Measurements from ENCODE around the gene ALX3.

DNA sequence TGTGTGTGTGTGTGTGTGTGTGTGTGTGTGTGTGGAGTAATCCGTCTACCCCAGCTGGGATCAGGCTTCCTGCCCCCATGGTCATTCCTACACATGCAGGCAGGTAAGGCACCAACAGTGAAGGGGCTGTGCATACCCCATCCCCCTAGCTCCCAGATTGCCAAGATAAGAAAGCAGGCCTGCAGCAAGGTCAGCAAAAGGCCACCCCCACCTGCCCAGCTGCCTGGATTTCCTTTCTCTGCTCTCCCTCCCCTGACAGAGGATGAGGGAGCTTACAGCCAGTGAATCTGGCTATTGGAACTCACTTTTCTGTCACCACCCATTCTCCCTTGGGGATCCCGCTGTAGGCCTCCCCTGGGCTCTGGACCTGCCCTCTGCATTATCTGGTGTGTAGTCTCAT, 7.9 kb downstream of the ALX3 start:
- TF ChIP-seq POLR2A (IDR thresholded peaks at IDR 0.05; ENCODE audit: low read depth, low read length) (no peak), RCOR1 (IDR thresholded peaks at IDR 0.05; ENCODE audit: insufficient replicate concordance, low read length) (no peak), CHD1 (IDR thresholded peaks at IDR 0.05; ENCODE audit: low read depth, low read length) (no peak)
- TF ChIP-seq, protein P1, sequence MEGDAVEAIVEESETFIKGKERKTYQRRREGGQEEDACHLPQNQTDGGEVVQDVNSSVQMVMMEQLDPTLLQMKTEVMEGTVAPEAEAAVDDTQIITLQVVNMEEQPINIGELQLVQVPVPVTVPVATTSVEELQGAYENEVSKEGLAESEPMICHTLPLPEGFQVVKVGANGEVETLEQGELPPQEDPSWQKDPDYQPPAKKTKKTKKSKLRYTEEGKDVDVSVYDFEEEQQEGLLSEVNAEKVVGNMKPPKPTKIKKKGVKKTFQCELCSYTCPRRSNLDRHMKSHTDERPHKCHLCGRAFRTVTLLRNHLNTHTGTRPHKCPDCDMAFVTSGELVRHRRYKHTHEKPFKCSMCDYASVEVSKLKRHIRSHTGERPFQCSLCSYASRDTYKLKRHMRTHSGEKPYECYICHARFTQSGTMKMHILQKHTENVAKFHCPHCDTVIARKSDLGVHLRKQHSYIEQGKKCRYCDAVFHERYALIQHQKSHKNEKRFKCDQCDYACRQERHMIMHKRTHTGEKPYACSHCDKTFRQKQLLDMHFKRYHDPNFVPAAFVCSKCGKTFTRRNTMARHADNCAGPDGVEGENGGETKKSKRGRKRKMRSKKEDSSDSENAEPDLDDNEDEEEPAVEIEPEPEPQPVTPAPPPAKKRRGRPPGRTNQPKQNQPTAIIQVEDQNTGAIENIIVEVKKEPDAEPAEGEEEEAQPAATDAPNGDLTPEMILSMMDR (conservative IDR thresholded peaks at IDR 0.05; ENCODE audit: low read depth, low read length): no peak
